ENCODE results near the gene HSD17B8.

- TF ChIP-seq CTCF (IDR thresholded peaks at IDR 0.05) (no peak), POLR2A (IDR thresholded peaks at IDR 0.05) (no peak)
These were observed 23.3 kb upstream of the HSD17B8 start for GRCh38 chr6:33181141-33181540.

Measured in lower leg skin (tissue), 3 donors.